MM.1S (cell line): ENCODE measurements around the gene FOXP1.

ENCODE experiments used
- EZH2phosphoT487 ChIP-seq: fragments of 300-600 bp; sonication (generic); IDR thresholded peaks from 2 replicates; pipeline ENCODE4 v1.6.1; 2018; ENCODE audit warnings: antibody characterized with exemption, low read length
- TF ChIP-seq, protein P1 (sequence below): fragments of 300-600 bp; sonication (generic); IDR thresholded peaks from 2 replicates; pipeline ENCODE4 v1.5.1; 2016; ENCODE audit warnings: antibody characterized with exemption, low read length, mixed read lengths

DNA sequence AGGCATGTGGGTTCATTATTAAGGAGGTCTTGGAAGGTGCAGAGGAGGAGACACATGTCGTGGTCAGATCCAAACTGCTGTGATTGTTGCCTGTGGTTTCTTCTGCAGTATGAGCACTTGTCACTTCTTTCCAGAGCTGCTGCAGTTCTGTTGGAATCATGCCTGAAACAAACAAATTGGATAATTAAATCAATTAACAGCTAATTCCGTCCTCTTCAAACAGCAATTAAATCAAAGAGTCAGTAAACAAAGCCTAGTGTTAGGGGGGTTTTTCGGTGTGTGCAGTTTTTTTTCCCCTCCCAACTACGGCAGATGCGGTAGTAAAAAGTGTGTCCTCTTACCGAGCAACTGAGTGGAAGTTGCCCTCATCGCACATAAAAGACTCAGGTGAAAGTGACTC, 542.2 kb downstream of the FOXP1 start:
- no peak for TF ChIP-seq EZH2phosphoT487
- TF ChIP-seq, protein P1, sequence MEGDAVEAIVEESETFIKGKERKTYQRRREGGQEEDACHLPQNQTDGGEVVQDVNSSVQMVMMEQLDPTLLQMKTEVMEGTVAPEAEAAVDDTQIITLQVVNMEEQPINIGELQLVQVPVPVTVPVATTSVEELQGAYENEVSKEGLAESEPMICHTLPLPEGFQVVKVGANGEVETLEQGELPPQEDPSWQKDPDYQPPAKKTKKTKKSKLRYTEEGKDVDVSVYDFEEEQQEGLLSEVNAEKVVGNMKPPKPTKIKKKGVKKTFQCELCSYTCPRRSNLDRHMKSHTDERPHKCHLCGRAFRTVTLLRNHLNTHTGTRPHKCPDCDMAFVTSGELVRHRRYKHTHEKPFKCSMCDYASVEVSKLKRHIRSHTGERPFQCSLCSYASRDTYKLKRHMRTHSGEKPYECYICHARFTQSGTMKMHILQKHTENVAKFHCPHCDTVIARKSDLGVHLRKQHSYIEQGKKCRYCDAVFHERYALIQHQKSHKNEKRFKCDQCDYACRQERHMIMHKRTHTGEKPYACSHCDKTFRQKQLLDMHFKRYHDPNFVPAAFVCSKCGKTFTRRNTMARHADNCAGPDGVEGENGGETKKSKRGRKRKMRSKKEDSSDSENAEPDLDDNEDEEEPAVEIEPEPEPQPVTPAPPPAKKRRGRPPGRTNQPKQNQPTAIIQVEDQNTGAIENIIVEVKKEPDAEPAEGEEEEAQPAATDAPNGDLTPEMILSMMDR, result no peak
